ENCODE results near the gene UMODL1. TPM values are rescaled to one million over a fixed set of nuclear protein-coding genes. Genes with fewer than 3 reads are reported as not detected.

UMODL1 gene
- total and polyA plus RNA-seq, 2 of the 13 experiments (the other 11 are each of a cell fraction or from before 2014, with no cell fraction given): not detected

- TF ChIP-seq LRRFIP1 (CRISPR knock-in tag; conservative IDR thresholded peaks at IDR 0.05) (no peak), CHD2 (IDR thresholded peaks at IDR 0.05; ENCODE audit: low read depth, low read length) (no peak), ETS1 (CRISPR knock-in tag; IDR thresholded peaks at IDR 0.05) (no peak), PHF5A (CRISPR knock-in tag; IDR thresholded peaks at IDR 0.05; ENCODE audit: low read depth, unreplicated experiment) (peak; percentile 44), DPF2 (CRISPR knock-in tag; IDR thresholded peaks at IDR 0.05; ENCODE audit: borderline replicate concordance, low read depth) (0 out of 2 replicates have a peak, but pooled peaks have one; percentile 61), GTF3A (CRISPR knock-in tag; conservative IDR thresholded peaks at IDR 0.05) (no peak), MEF2D (CRISPR knock-in tag; IDR thresholded peaks at IDR 0.05) (no peak), KAT8 (CRISPR knock-in tag; IDR thresholded peaks at IDR 0.05) (peak; percentile 55; the same call in 1 of the 2 replicates), CC2D1A (CRISPR knock-in tag; IDR thresholded peaks at IDR 0.05) (no peak), HINFP (CRISPR knock-in tag; IDR thresholded peaks at IDR 0.05; ENCODE audit: low read depth) (no peak), ZNF550 (CRISPR knock-in tag; IDR thresholded peaks at IDR 0.05; ENCODE audit: borderline replicate concordance) (no peak), MZF1 (CRISPR knock-in tag; IDR thresholded peaks at IDR 0.05; ENCODE audit: borderline replicate concordance) (no peak), CHCHD3 (CRISPR knock-in tag; IDR thresholded peaks at IDR 0.05) (no peak), ELF3 (CRISPR knock-in tag; IDR thresholded peaks at IDR 0.05) (0 out of 2 replicates have a peak, but pooled peaks have one; percentile 18), TERF1 (CRISPR knock-in tag; IDR thresholded peaks at IDR 0.05) (no peak), ATF7 (IDR thresholded peaks at IDR 0.05) (no peak), ATF7 (CRISPR knock-in tag; IDR thresholded peaks at IDR 0.05) (no peak), EED (CRISPR knock-in tag; IDR thresholded peaks at IDR 0.05) (no peak), ATM (IDR thresholded peaks at IDR 0.05; ENCODE audit: borderline replicate concordance) (no peak), ZBTB38 (CRISPR knock-in tag; IDR thresholded peaks at IDR 0.05) (no peak), SYNCRIP (IDR thresholded peaks at IDR 0.05; ENCODE audit: insufficient read depth, low read depth, low read length) (no peak), ZNF281 (CRISPR knock-in tag; IDR thresholded peaks at IDR 0.05; ENCODE audit: borderline replicate concordance) (no peak), ETV5 (CRISPR knock-in tag; IDR thresholded peaks at IDR 0.05; ENCODE audit: borderline replicate concordance) (peak; percentile 26; the same call in 1 of the 2 replicates)
Measured at GRCh38 chr21:42037943-42038342, 33.2 kb upstream of the UMODL1 start (continued).
